ENCODE results near the gene HAND1. TPM values are rescaled to one million over a fixed set of nuclear protein-coding genes. Genes with fewer than 3 reads are reported as not detected.

Gene HAND1
- total RNA-seq, 1 donor = not detected

- peak in 1 of 3 donors; percentile 31 for DNase-seq (ENCODE audit: low read depth in 2 of 3, low spot score in 2 of 3)
Measured at GRCh38 chr5:154479944-154480750, 2.1 kb upstream of the HAND1 start.

GRCh38 chr5:154479160-154479943, 1.3 kb upstream of the HAND1 start:
- peak in 2 of 3 donors; percentile 18 to 28 for DNase-seq (ENCODE audit: low read depth in 2 of 3, low spot score in 2 of 3)

- no peak for DNase-seq (ENCODE audit: low read depth in 2 of 3, low spot score in 2 of 3)
Measured at GRCh38 chr5:154478752-154479159, 729 bp upstream of the HAND1 start.

GRCh38 chr5:154477382-154478223, 424 bp downstream of the HAND1 start:
- DNase-seq (ENCODE audit: low read depth in 2 of 3, low spot score in 2 of 3) = peak in 2 of 3 donors; percentile 14 to 23

- DNase-seq (ENCODE audit: low read depth in 2 of 3, low spot score in 2 of 3) = peak in 2 of 3 donors; percentile 14 to 35
Measured at GRCh38 chr5:154476354-154477205, 1.4 kb downstream of the HAND1 start.

- peak in 2 of 3 donors; percentile 9 to 36 for DNase-seq (ENCODE audit: low read depth in 2 of 3, low spot score in 2 of 3)
Measured at GRCh38 chr5:154475591-154476353, 2.3 kb downstream of the HAND1 start.

- peak in 2 of 3 donors; percentile 28 to 41 for DNase-seq (ENCODE audit: low read depth in 2 of 3, low spot score in 2 of 3)
Measured at GRCh38 chr5:154474396-154475334, 3.4 kb downstream of the HAND1 start.

- DNase-seq (ENCODE audit: low read depth in 2 of 3, low spot score in 2 of 3) = peak in 1 of 3 donors; percentile 18
Measured at GRCh38 chr5:154473581-154474283, 4.3 kb downstream of the HAND1 start.

- DNase-seq (ENCODE audit: low read depth in 2 of 3, low spot score in 2 of 3) = peak in 1 of 3 donors; percentile 27
Measured at GRCh38 chr5:154472871-154473580, 5.0 kb downstream of the HAND1 start.

- no peak for DNase-seq (ENCODE audit: low read depth in 2 of 3, low spot score in 2 of 3)
Measured at GRCh38 chr5:154470947-154471870, 6.8 kb downstream of the HAND1 start.

- no peak for DNase-seq (ENCODE audit: low read depth in 2 of 3, low spot score in 2 of 3)
Measured at GRCh38 chr5:154470137-154470536, 7.9 kb downstream of the HAND1 start.

- peak; percentile 53 to 76 (median 69) for DNase-seq (ENCODE audit: low read depth in 2 of 3, low spot score in 2 of 3)
Measured at GRCh38 chr5:154467655-154468354, 10.2 kb downstream of the HAND1 start.

- no peak for DNase-seq (ENCODE audit: low read depth in 2 of 3, low spot score in 2 of 3)
Measured at GRCh38 chr5:154466671-154467070, 11.4 kb downstream of the HAND1 start.

GRCh38 chr5:154466147-154466546, 11.9 kb downstream of the HAND1 start:
- no peak for DNase-seq (ENCODE audit: low read depth in 2 of 3, low spot score in 2 of 3)

GRCh38 chr5:154465169-154465568, 12.9 kb downstream of the HAND1 start:
- no peak for DNase-seq (ENCODE audit: low read depth in 2 of 3, low spot score in 2 of 3)

Data from hematopoietic multipotent progenitor cell (in vitro differentiated cells).